Measurements from ENCODE around the gene RIMS1. TPM values are rescaled to one million over a fixed set of nuclear protein-coding genes. Genes with fewer than 3 reads are reported as not detected.
"Not testable (repeated sequence)": the region's sequence is repeated elsewhere in the genome, so short reads cannot be mapped to it uniquely, and the experiment has no call there.

Gene RIMS1
- polyA plus RNA-seq, 12 donors: 0.56 to 4.5 (median 1.1) TPM; not detected in 1

- DNase-seq: not testable (repeated sequence)
Measured at GRCh38 chr6:72335203-72335602, 448.9 kb downstream of the RIMS1 start.

- DNase-seq: peak; percentile 3
Measured at GRCh38 chr6:72348926-72349325, 462.6 kb downstream of the RIMS1 start.

GRCh38 chr6:72350296-72350881, 464.0 kb downstream of the RIMS1 start:
- DNase-seq: no peak

- peak; percentile 2 for DNase-seq
Measured at GRCh38 chr6:72363844-72364740, 477.7 kb downstream of the RIMS1 start.

- no peak for DNase-seq
Measured at GRCh38 chr6:72365773-72366172, 479.4 kb downstream of the RIMS1 start.

GRCh38 chr6:72367439-72367838, 481.1 kb downstream of the RIMS1 start:
- no peak for DNase-seq

- no peak for DNase-seq
Measured at GRCh38 chr6:72371473-72371872, 485.1 kb downstream of the RIMS1 start.

- no peak for DNase-seq
Measured at GRCh38 chr6:72374172-72374571, 487.8 kb downstream of the RIMS1 start.

GRCh38 chr6:72374857-72375256, 488.5 kb downstream of the RIMS1 start:
- no peak for DNase-seq

GRCh38 chr6:72376736-72377135, 490.4 kb downstream of the RIMS1 start:
- no peak for DNase-seq

- no peak for DNase-seq
Measured at GRCh38 chr6:72381076-72381475, 494.7 kb downstream of the RIMS1 start.

- DNase-seq: no peak
Measured at GRCh38 chr6:72382602-72383529, 496.5 kb downstream of the RIMS1 start.

- DNase-seq: no peak
Measured at GRCh38 chr6:72386324-72386723, 500.0 kb downstream of the RIMS1 start.

GRCh38 chr6:72389698-72390097, 503.3 kb downstream of the RIMS1 start:
- DNase-seq: no peak

GRCh38 chr6:72390548-72390947, 504.2 kb downstream of the RIMS1 start:
- no peak for DNase-seq

- DNase-seq: no peak
Measured at GRCh38 chr6:72401865-72402264, 515.5 kb downstream of the RIMS1 start.

- DNase-seq: no peak
Measured at GRCh38 chr6:72403413-72403812, 517.1 kb downstream of the RIMS1 start.

- no peak for DNase-seq
Measured at GRCh38 chr6:72406517-72406916, 520.2 kb downstream of the RIMS1 start.

GRCh38 chr6:72410769-72411168, 524.4 kb downstream of the RIMS1 start:
- no peak for DNase-seq

GRCh38 chr6:72411872-72412708, 525.7 kb downstream of the RIMS1 start:
- DNase-seq: peak; percentile 88

GRCh38 chr6:72412709-72413044, 526.3 kb downstream of the RIMS1 start:
- DNase-seq: no peak

Measured in muscle of arm (tissue), 12 donors.